OCI-LY7 (cell line): ENCODE measurements around the gene RNF149. TPM values are rescaled to one million over a fixed set of nuclear protein-coding genes. Genes with fewer than 3 reads are reported as not detected.

Experiments
- BruUV-seq: library from RNA; stranded (reverse); fragments of 400-500 nt; replicated peaks from 2 replicates; lab custom pipeline; 2021; lab: Mats Ljungman, UMichigan
- CTCF ChIA-PET: fragments of 300-600 bp; sonication (Branson Sonifier 250); formaldehyde crosslinking; loops from one replicate; lab custom pipeline; 2022; ENCODE audit warnings: antibody characterized with exemption; ENCODE audit not compliant: unreplicated experiment; lab: Charles Lee
- POLR2A ChIA-PET: fragments of 300-600 bp; sonication (Branson Sonifier 250); formaldehyde crosslinking; loops from one replicate; lab custom pipeline; 2022; ENCODE audit warnings: antibody characterized with exemption; lab: Charles Lee
- DNase-seq: peaks from one replicate; pipeline ENCODE4 v3.0.0-alpha.2; 2015; ENCODE audit warnings: low spot score
- H2AFZ ChIP-seq: fragments of 200-600 bp; sonication (generic), shearing (Covaris generic); 2 replicates; pipeline ENCODE4 v1.6.1; 2014; ENCODE audit warnings: mild to moderate bottlenecking, antibody characterized with exemption, low read length, moderate library complexity
- H3K27ac ChIP-seq: fragments of 200-600 bp; sonication (generic); 2 replicates; pipeline ENCODE4 v1.5.1; 2014; ENCODE audit warnings: mixed run types, low read depth, mild to moderate bottlenecking, moderate library complexity, low read length, inconsistent platforms; ENCODE audit not compliant: poor library complexity, severe bottlenecking
- H3K36me3 ChIP-seq: fragments of 200-600 bp; sonication (generic); 2 replicates; pipeline ENCODE4 v1.6.1; 2014; ENCODE audit warnings: mild to moderate bottlenecking, antibody characterized with exemption, low read length, moderate library complexity, mixed read lengths; ENCODE audit not compliant: insufficient read depth
- H3K4me1 ChIP-seq: fragments of 200-600 bp; sonication (generic); 2 replicates; pipeline ENCODE4 v1.5.1; 2014; ENCODE audit warnings: mild to moderate bottlenecking, low read length; ENCODE audit not compliant: insufficient read depth, poor library complexity, severe bottlenecking
- H3K4me2 ChIP-seq: fragments of 200-600 bp; sonication (generic); 2 replicates; pipeline ENCODE4 v1.6.1; 2014; ENCODE audit warnings: mild to moderate bottlenecking, low read length
- H3K4me3 ChIP-seq: fragments of 200-600 bp; sonication (generic); 2 replicates; pipeline ENCODE4 v1.5.1; 2014; ENCODE audit warnings: mild to moderate bottlenecking, low read depth, low read length; ENCODE audit not compliant: poor library complexity, severe bottlenecking
- H3K79me2 ChIP-seq: fragments of 200-600 bp; sonication (generic); 2 replicates; pipeline ENCODE4 v1.6.1; 2016; ENCODE audit warnings: low read depth, mild to moderate bottlenecking, low read length, moderate library complexity, mixed read lengths; ENCODE audit not compliant: insufficient read depth
- H3K9me2 ChIP-seq: fragments of 200-600 bp; sonication (generic); 2 replicates; pipeline ENCODE4 v1.6.1; 2016; ENCODE audit warnings: mild to moderate bottlenecking, low read length, mixed read lengths; ENCODE audit not compliant: insufficient read depth
- H3K9me3 ChIP-seq: fragments of 200-600 bp; sonication (generic); 2 replicates; pipeline ENCODE4 v1.6.1; 2014; ENCODE audit warnings: mild to moderate bottlenecking, mixed run types, low read length, mixed read lengths
- H4K20me1 ChIP-seq: fragments of 200-600 bp; sonication (generic); 2 replicates; pipeline ENCODE4 v1.6.1; 2014; ENCODE audit warnings: mild to moderate bottlenecking, antibody characterized with exemption, low read length, moderate library complexity, mixed read lengths; ENCODE audit not compliant: insufficient read depth
- CTCF ChIP-seq: fragments of 200-600 bp; sonication (generic); conservative IDR thresholded peaks from 2 replicates; pipeline ENCODE4 v1.5.1; 2014; ENCODE audit warnings: mild to moderate bottlenecking, antibody characterized with exemption, low read length, moderate library complexity, mixed read lengths
- EZH2phosphoT487 ChIP-seq: fragments of 200-600 bp; sonication (generic); IDR thresholded peaks from 2 replicates; pipeline ENCODE4 v1.6.1; 2018; ENCODE audit warnings: low read depth, borderline replicate concordance, mild to moderate bottlenecking, mixed run types, antibody characterized with exemption, low read length, moderate library complexity, mixed read lengths
- intact Hi-C: fragments of 100-400 bp; cut with micrococcal nuclease; formaldehyde crosslinking; loops from one replicate; pipeline ENCODE4 v1.10.0; 2022; ENCODE audit not compliant: unreplicated experiment
- total RNA-seq, 2 experiments: library from RNA; depleted of rRNA in 1 of 2; stranded (reverse); fragments of >200 nt in 1 of 2; shearing (Covaris generic) in 1 of 2; gene quantifications; 2 replicates each; pipeline ENCODE4 v1.2.3, GENCODE V29; 2014 to 2022

Gene RNF149
- total RNA-seq, 2 experiments from 2014 or later, result 10.3 to 17.9 TPM

- TF ChIP-seq EZH2phosphoT487, result no peak
- no peak for TF ChIP-seq CTCF
- H2AFZ ChIP-seq, result no peak overlapping the region
- H3K4me2 ChIP-seq, result no peak overlapping the region
- no TSS peak for BruUV-seq
- no peaks in the 10 kb centered on the region for H3K9me3 ChIP-seq
- H3K4me3 ChIP-seq, result no peak overlapping the region
- ChIA-PET CTCF (no interaction called here), POLR2A (no interaction called here)
- H4K20me1 ChIP-seq, result no peaks in the 10 kb centered on the region
- peaks cover 9% of the 10 kb centered on the region for H3K4me1 ChIP-seq
- peaks cover 11% of the 10 kb centered on the region; the same call in 1 of the 2 replicates for H3K79me2 ChIP-seq
- no peak for DNase-seq
- H3K36me3 ChIP-seq, result no peaks in the 10 kb centered on the region
- no peak overlapping the region for H3K27ac ChIP-seq
- no peaks in the 10 kb centered on the region for H3K9me2 ChIP-seq
- intact Hi-C loops, result no loop called here
Measured at GRCh38 chr2:101303688-101304087, 4.8 kb downstream of the RNF149 start.

- Histone ChIP-seq H2AFZ (no peak overlapping the region), H3K9me2 (no peaks in the 10 kb centered on the region), H3K36me3 (no peaks in the 10 kb centered on the region), H3K27ac (no peak overlapping the region), H3K4me3 (no peak overlapping the region), H3K4me1 (peaks cover 6% of the 10 kb centered on the region), H3K9me3 (no peaks in the 10 kb centered on the region), H3K4me2 (no peak overlapping the region), H3K79me2 (peaks cover 2% of the 10 kb centered on the region; the same call in 1 of the 2 replicates), H4K20me1 (no peaks in the 10 kb centered on the region)
- ChIA-PET CTCF (no interaction called here), POLR2A (no interaction called here)
- no peak for DNase-seq
- TF ChIP-seq CTCF (no peak), EZH2phosphoT487 (no peak)
- intact Hi-C loops, result no loop called here
- no TSS peak for BruUV-seq
Measured at GRCh38 chr2:101302016-101302415, 6.5 kb downstream of the RNF149 start.

GRCh38 chr2:101300836-101301235 lies 7.7 kb downstream of the RNF149 start:
- H3K27ac ChIP-seq, result no peak overlapping the region
- ChIA-PET CTCF (no interaction called here), POLR2A (no interaction called here)
- H3K4me1 ChIP-seq, result no peaks in the 10 kb centered on the region
- H3K9me3 ChIP-seq, result no peaks in the 10 kb centered on the region
- H3K4me2 ChIP-seq, result no peak overlapping the region
- H2AFZ ChIP-seq, result no peak overlapping the region
- no peaks in the 10 kb centered on the region; the same call in 1 of the 2 replicates for H4K20me1 ChIP-seq
- H3K36me3 ChIP-seq, result no peaks in the 10 kb centered on the region
- BruUV-seq, result no TSS peak
- intact Hi-C loops, result no loop called here
- no peaks in the 10 kb centered on the region for H3K9me2 ChIP-seq
- TF ChIP-seq CTCF (no peak), EZH2phosphoT487 (no peak)
- no peak overlapping the region for H3K4me3 ChIP-seq
- H3K79me2 ChIP-seq, result no peaks in the 10 kb centered on the region; the same call in 1 of the 2 replicates
- no peak for DNase-seq
